ENCODE data around the gene LCORL. TPM values are rescaled to one million over a fixed set of nuclear protein-coding genes. Genes with fewer than 3 reads are reported as not detected.

The LCORL gene
- total and polyA plus RNA-seq, 9 of the 15 experiments (the other 6 are each of a cell fraction or from before 2014, with no cell fraction given) = 3.1 to 24.5 (median 11.1) TPM

GRCh38 chr4:18021720-18022571 is at the start of gene LCORL (continued):
- peak; percentile 82 for TF ChIP-seq ZNF740 (CRISPR knock-in tag; IDR thresholded peaks at IDR 0.05)
- TF ChIP-seq ZNF740 (tag; IDR thresholded peaks at IDR 0.05) = peak in 1 of 2 experiments; percentile 81; a peak in 2 of 4 replicates
- peak; percentile 83 for TF ChIP-seq GABPA (tag; conservative IDR thresholded peaks at IDR 0.05; ENCODE audit: low read depth)
- TF ChIP-seq ZNF639 (CRISPR knock-in tag; conservative IDR thresholded peaks at IDR 0.05 in 1 of 2, IDR thresholded peaks at IDR 0.05 in 1 of 2) = peak in 1 of 2 experiments; percentile 87; a peak in 2 of 4 replicates
- TF ChIP-seq ZNF174 (CRISPR knock-in tag; IDR thresholded peaks at IDR 0.05) = no peak
- TF ChIP-seq TAF7 (tag; IDR thresholded peaks at IDR 0.05) = peak; percentile 37; the same call in 1 of the 2 replicates
- peak; percentile 8 for TF ChIP-seq NEUROD1 (IDR thresholded peaks at IDR 0.05; ENCODE audit: borderline replicate concordance, low read depth, low read length, partially characterized antibody)
- peak; percentile 39; the same call in 1 of the 2 replicates for TF ChIP-seq MTA3 (IDR thresholded peaks at IDR 0.05; ENCODE audit: borderline replicate concordance)
- TF ChIP-seq ZBTB43 (CRISPR knock-in tag; IDR thresholded peaks at IDR 0.05) = 0 out of 2 replicates have a peak, but pooled peaks have one; percentile 72
- 0 out of 2 replicates have a peak, but pooled peaks have one; percentile 22 for TF ChIP-seq DMBX1 (CRISPR knock-in tag; IDR thresholded peaks at IDR 0.05; ENCODE audit: borderline replicate concordance)
- peak in 1 of 2 experiments; percentile 85; a peak in 1 of 4 replicates for TF ChIP-seq SIN3A (IDR thresholded peaks at IDR 0.05; ENCODE audit: borderline replicate concordance in 2 of 2, control insufficient read depth in 1 of 2, low read depth in 2 of 2, low read length in 2 of 2)
- peak; percentile 79 for TF ChIP-seq HMGN3 (IDR thresholded peaks at IDR 0.05; ENCODE audit: borderline replicate concordance, extremely low read depth, insufficient read length, low read depth, low read length)
- TF ChIP-seq HDAC2 (IDR thresholded peaks at IDR 0.05) = 0 out of 2 replicates have a peak, but pooled peaks have one; percentile 67
- TF ChIP-seq TFAP4 (CRISPR knock-in tag; IDR thresholded peaks at IDR 0.05; ENCODE audit: borderline replicate concordance) = peak; percentile 73
- peak; percentile 80 to 82 for TF ChIP-seq MAZ (CRISPR knock-in tag; conservative IDR thresholded peaks at IDR 0.05 in 1 of 2, IDR thresholded peaks at IDR 0.05 in 1 of 2)
- TF ChIP-seq ZKSCAN1 (IDR thresholded peaks at IDR 0.05; ENCODE audit: low read depth, low read length) = 0 out of 2 replicates have a peak, but pooled peaks have one; percentile 23
- peak; percentile 94 for TF ChIP-seq FOXJ2 (tag; IDR thresholded peaks at IDR 0.05)
- no peak for TF ChIP-seq HDAC6 (IDR thresholded peaks at IDR 0.05; ENCODE audit: low read depth, low read length)
- no peak for TF ChIP-seq ETV6 (IDR thresholded peaks at IDR 0.05; ENCODE audit: borderline replicate concordance in 1 of 2, low read depth in 2 of 2, low read length in 1 of 2)
- TF ChIP-seq ETV6 (CRISPR knock-in tag; IDR thresholded peaks at IDR 0.05; ENCODE audit: borderline replicate concordance) = no peak

All from K562 (cell line).